Renal cortical epithelial cell (primary cell): Measurements from ENCODE around the gene FGR. TPM values are rescaled to one million over a fixed set of nuclear protein-coding genes. Genes with fewer than 3 reads are reported as not detected.

Source experiments
- DNase-seq: peaks from one replicate; pipeline ENCODE4 v3.0.0-alpha.2; 2011; ENCODE audit warnings: low read depth
- total RNA-seq: library from RNA; depleted of rRNA; stranded (reverse); fragments of >200 nt; gene quantifications from 2 replicates; pipeline ENCODE4 v1.2.3, GENCODE V29; 2014

FGR gene
- total RNA-seq, 1 donor from 2014 or later = 0.10 TPM

DNA sequence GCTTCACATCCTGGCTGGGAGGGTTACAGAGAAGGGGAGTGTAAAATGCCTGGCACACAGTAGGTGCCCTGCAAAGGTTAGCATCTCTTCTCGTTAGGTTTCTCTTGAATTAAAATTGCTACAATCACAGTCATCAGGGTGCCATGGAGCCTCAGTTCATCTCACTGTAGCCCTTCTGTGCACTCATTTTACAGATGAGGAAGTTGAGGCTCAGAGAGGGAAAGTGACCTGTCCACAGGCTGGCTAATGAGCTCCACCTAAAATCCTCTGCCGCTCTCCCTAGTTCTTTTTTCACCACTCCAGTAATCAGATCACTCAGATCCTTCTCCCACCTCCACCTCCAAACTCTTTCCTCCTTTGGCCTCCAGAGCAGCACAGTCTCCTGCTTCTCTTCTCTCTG, 17.6 kb downstream of the FGR start:
- no peak for DNase-seq

DNA sequence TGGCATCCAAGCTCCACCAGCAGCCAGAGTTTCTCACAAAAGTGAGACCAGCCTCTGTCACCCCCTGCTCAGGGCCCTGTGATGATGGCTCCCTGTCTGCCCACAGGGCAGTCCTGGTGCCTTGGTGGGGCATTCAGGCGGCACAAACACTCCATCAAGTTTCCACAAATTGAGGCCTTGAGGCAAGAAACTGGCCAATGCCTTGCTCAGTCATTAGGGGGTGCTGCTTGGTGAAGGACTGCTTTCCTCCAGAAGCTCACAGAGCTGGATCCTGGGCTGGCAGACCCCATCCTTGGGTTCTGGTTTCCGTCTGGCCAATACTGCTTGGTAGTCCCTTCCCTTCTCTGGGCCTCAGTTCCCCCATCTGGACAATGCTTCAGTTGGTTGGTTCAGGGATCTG, 18.5 kb downstream of the FGR start:
- no peak for DNase-seq

DNA sequence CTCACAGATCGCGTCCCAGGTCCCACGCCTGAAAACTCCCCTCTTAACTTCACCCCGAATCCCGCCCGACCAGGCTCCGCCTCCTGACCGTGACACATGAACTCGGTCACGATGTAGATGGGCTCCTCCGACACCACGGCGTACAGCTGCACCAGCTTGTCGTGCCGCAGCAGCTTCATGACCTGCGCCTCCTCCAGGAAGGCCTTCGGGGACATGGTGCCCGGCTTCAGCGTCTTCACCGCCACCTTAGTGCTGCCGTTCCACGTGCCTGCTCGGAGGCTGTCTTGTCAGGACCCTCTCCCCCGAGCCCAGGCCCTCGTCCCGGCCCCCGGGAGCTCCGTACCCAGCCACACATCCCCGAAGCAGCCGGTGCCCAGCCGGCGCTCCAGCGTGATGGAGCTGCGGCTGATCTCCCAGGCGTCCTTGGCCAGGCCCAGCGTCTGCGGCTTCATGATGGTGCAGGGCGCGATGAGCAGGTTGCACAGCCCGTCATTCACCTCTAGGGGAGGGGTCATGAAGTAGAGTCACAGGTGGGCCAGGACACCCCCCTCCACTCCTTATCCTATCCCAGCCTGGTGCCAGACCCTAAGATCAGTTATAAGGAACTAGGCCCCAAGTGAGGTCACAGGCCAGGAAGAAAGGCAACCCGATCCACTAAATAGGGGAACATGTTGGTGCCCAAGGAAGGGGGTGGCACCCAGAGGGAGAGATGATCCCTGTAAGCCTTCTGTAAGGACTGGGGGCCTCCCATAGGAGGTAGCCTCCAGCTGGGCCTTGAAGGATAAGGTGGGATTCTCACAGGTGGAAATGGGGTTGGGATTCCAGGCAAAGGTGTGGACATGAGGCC, 19.4 kb downstream of the FGR start:
- DNase-seq = no peak

DNA sequence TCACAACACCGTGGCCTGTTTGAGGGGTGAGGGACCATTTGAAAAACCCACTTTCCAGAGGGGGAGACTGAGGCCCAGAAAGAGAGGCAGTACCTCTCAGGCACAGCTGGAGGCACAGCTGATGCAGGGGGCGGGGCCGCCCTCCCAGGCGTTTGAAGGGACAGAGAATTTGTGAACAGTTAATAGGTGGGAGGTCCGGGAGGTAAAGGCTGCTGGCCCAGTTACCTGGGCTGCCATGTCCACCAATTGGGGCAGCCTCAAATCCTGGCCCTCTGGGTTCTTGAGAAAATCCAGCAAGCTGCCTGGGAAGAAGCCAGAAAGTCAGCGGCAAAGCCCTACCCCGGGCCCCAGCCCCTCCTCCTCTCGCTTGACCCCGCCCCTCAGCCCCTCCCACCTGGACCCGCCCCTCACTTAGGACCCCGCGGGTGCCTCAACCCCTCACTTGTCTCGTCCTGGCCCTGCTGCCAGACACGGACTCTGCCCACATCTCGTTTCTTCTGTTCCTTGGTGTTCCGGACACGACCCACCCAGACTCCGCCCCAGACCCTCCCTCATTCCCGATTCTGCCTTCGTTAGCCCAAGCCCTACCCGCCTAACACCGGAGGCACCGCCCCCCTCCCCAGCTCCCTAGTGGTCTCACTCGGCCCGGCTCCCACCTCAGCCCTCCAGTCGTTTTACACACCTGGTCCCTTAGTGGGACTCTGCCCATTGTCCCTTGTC, 20.2 kb downstream of the FGR start:
- DNase-seq = no peak

DNA sequence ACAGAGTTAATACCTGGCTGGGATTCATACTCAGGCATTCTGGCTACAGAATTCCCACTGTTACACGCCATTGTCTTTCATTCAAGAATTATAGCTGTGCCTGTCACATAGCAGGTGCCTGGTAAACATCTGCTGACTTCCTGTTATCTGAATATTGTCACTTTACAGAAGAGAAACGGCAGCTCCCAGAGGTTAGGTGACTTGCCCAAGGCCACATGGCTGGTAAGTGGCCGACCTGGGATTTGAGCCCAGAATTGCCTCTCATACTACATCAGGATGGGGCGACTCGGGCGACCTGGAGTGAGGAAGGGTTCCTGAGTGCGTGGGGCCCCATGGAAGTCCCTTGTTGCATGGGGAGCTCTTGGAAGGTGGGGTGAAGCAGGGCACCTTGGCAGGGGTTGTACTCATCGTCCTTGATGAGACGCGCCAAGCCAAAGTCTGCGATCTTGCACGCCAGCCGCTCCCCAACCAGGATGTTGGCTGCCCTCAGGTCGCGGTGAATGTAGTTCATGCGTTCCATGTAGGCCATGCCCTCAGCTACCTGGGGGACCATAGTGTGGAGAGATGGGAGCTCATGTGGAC, 20.9 kb downstream of the FGR start:
- no peak for DNase-seq

DNA sequence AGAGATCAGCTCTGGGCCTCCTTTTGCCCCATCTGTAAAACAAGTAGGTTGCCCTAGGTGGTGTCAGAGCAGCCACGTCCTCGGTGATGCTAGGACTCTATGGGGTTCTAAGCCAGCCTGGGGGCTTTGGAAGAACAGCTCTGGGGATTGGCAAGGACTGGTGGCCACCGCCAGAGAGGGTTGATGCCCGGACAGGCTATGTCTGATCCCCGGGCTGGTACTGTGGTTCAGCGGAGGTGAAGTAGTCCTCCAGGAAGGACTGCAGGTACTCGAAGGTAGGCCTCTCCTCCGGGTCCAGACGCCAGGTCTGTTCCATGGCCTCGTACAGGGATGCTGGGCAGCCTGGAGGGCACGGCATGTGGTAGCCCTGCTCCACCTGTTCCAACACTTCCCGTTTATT, 22.3 kb downstream of the FGR start:
- DNase-seq = no peak

DNA sequence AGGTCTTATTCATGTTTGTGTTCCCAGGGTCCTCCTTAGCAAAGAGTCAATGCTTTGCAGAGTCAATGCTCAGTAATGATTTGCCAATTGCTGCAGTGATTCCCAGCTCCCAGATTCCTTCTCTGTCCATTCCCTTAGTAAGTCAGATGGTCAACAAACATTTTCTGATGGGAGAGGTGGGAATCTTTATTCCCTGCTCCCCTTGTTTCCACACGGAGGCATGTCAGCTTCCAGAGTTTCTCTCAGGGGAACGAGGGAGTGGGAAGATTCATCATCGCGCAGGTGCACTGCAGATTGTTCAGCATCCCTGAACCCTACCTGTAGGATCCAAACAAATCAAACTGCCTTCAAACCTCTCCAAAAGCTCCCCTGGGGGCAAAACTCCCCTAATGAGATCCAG, 23.5 kb downstream of the FGR start:
- DNase-seq = no peak

DNA sequence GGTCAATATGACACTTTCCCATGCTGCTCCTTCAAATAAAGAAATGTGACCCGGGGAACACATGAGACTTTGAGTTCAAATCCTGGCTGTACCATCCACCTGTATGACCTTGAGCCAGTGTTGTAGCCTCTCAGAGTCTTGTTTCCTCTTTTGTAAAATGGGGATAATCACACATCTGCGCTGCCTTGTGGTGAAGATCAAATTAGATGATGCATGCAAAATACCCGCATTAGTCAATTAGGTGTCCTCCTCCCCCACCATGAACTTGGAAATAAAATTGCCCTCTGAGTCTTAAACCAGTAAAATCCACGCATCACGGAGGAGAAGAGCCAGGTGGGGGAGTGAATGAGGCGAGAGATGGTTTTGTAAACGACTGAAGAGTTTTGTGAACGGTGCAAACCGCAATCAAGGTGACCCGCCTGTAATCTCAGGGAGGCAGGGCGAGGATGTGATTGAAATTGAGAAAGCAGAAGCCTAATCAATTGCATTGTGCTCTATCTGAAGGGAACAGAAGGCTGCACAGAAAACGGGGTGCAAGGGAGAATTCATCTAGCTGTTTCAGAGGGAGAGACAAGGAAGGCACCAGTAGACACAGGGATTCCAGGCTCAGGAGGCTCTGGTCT, 25.3 kb downstream of the FGR start:
- no peak for DNase-seq

DNA sequence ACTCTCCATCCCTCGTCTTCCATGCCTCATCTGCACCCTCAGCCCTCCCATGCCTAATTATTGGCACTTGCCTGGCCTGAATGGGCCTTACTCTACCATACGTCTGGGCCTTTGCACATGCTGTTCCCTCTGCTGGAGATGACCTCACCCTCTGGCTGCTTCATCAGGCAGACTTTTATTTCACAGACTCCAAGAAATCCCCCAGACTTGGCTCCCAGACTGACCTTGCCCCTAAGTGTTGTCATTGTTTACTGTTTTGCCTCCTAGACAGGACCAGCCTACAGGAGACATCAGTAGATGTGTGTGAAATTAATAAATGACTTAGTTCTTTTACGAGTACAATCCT, 25.8 kb downstream of the FGR start:
- no peak for DNase-seq

DNA sequence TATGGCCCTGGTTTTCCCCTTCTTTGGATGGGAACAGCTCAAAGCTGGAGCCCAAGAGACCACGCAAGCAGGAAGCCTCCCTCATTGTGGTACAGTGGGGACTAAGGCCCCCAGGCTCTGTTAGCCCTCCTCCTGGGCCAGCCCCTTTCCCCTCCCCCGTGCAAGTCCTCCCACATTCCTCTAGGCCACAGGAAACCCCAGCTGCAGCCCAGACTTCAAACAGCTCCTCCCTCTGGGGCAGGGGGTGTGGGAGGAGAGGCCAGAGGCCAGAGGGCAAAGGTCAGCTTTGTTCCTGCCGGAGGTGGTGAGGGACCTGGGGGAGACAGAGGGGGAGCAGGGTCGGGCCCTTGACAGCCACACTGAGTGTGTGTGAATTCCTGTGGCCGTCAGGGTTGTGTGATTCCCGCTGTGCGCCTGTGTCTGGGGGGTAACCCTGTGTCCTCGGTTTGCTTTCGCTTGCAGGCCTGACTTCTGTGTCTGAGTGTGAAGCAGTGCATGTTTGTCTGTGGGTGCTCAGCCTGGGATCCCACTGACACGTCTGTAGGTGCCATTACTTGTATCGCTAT, 27.7 kb downstream of the FGR start:
- DNase-seq = no peak

DNA sequence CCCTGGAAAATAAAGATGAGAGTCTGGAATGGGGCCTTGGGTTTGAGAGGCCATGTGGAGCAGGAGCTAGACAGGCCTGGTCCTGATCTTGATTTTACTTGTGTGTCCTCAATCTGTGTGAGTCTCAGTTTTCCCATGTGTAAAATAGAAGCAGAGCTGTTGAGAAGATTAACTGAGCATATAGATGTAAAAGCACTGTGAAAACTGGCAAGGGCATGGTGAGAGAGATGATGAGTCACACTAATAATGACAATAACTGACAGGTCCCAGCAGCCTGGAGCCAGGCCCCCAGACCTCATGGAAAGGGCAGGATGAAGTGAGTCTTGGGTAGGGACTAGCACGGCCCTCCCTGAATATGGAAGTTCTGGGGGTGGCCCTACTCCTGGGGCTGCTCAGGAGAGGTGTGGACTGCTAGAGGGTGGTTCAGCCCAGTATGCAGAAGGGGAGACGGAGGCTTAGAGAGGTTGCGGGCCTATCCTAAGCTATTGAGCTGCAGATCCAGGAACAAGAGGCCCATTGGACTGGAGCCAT, 28.2 kb downstream of the FGR start:
- no peak for DNase-seq

DNA sequence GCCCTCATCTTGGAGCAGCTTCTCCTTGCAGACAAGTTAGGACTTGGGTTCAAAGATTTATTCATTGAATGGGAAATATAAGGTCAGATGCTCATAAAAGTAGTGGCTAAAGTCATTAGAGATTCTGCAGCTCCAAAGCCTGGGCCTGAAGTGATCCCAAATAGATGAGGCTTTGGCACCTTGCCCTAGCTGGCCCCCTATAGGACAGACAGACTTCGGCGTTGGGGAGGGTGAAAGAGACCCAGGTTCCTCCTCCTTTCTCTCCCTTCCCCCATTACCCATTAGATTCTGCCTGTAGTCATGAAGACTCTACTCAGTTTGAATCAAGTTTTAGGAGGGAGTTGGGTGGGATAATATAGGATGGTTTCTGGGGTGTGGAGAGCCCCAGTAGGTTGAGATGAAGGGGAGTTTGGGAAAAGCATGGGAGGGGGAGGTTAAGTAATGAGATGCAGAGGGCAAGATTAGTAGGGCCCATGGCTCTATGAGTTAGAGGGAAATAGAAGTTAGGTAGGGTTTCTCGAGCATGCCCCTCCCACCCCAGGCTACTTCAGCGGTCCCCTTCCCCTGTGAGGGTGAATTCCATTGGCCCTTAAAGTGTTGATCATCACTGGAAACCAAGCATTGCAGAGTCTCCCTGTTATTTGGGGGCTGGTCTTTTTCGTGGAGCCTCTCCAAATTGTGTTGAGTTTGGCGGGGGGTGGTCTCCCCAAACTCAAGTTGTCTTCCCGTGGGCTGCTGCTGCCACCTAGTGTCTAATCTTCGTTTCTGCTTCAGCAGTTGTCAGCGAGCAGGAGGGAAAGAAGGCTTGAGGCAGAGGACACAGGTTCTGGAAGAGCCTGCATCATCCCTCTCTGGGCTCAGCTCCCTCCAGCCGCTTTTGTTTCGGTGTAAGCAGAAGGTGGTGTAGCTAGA, 28.9 kb downstream of the FGR start:
- DNase-seq = no peak

DNA sequence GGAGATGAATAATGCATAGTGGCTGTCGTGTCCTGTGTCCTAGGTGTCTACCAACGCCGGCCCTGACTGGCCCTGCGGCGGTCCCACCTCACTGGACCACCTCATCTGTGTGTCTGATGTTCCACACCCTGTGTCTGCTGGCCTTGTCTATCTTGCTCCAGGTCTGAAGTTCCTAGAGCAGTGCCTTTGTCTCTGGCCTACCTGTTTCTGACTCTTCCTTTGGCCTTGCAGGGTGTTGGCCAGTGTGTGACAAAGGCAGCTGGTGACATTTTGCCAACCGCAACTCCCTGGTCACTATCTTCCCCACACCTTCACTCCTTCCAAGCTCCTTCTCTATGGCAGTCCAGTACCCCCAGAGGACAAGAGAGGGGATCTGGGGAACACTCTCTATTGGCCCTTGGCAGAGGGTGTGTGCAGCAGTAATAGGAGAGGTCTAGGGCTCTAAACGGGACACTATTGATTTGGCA, 29.7 kb downstream of the FGR start:
- no peak for DNase-seq

DNA sequence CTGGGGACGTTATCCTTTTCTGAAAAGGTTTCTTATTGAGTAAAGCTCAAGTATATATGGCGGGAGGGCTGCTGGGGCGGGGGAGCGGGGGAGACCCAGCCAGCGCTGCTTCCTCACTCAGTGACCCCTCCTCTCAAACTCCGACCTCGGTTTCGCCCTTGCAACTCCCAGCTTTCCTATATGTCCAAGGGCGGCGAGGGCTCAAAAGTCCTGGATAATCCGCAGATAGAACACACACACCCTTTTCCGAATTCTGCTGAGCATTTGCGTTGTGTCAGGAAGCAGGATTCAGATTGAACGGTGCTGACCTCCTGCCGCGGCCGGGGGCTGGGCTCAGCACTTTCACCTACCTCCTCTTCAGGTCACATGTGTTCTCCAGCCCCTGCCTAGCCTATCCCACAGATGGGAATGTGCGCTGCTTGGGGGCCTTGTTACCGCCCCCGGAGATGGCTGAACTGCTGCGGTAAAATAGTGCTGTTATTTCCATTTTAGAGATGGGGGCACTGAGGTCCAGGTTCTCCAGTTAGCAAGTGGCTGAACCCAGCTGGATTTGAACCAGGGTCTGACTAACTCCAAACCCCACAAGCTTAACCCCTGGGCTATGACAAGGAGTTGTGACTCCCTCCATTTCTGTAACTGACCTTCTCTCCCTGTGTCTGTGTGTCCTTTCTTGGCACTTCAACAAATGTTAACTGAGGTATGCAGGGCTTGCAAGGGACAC, 30.2 kb downstream of the FGR start:
- no peak for DNase-seq

DNA sequence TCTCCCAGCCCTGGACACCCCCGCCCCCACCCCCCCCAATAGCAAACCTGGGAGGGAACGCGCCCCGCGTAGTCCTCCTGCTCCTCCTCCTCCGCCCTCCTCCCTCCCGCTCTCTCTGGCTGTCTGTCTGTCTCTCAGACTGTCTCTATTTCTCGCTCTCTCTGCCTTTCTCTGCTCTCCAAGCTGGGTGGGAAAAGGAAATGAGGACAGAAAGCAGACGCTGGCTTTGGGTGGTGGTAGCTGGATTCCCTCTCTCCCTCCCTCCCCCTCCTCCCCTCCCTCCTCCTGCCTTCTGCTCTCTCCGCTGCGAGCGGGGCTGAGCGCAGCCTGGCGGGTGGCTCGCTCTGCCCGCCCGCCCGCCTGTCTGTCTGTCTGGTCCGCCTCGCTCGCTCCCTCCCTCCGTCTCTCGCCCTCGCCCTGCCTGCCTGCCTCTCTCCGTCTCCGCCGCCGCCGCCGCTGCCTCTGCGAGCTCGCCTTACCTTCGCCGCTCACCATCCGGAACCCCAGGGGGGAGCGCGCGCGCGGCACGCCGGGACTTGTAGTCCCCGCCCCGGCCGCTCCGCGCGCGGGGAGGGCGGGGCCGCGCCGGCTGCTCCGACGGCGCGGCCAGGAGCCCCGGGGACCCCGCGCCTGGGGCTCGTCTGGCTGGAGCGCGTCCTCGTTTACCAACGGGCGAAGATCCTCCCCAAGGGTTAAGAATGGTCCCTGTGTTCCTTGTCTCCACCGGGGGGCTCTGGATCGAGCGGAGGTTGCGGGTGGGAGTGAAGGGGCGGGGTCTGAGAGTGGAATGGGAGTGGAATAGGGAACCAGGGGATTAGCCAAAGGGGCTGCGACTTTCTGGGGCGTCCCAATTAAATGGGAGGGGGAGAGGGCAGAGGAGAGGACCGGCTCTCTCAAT, 31.1 kb downstream of the FGR start, which contains the start of gene AHDC1:
AHDC1 (minus strand) TSS at position 464 of the 898 bp plus-strand sequence. CDS start 52,029 bp downstream, outside the sequence.
- DNase-seq = peak; percentile 60

DNA sequence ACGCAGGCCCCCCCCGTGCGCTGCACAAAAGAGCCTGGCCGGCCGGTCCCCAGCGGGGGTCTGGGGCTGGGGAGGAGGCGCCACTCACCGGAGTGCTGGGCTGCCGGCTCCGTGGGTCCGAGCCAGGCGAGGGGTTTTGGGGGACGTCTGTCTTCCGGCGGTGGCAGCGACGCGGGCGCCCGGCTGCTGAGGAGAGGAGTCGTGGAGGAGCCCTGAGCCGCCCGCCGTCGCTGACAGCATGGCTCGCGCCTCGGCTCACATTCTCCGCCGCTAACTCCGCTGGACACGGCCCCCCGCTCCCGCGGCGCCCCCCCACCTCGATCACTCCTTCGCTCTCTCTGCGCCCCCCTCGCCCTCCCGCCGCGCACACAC, 31.7 kb downstream of the FGR start:
- DNase-seq = no peak

DNA sequence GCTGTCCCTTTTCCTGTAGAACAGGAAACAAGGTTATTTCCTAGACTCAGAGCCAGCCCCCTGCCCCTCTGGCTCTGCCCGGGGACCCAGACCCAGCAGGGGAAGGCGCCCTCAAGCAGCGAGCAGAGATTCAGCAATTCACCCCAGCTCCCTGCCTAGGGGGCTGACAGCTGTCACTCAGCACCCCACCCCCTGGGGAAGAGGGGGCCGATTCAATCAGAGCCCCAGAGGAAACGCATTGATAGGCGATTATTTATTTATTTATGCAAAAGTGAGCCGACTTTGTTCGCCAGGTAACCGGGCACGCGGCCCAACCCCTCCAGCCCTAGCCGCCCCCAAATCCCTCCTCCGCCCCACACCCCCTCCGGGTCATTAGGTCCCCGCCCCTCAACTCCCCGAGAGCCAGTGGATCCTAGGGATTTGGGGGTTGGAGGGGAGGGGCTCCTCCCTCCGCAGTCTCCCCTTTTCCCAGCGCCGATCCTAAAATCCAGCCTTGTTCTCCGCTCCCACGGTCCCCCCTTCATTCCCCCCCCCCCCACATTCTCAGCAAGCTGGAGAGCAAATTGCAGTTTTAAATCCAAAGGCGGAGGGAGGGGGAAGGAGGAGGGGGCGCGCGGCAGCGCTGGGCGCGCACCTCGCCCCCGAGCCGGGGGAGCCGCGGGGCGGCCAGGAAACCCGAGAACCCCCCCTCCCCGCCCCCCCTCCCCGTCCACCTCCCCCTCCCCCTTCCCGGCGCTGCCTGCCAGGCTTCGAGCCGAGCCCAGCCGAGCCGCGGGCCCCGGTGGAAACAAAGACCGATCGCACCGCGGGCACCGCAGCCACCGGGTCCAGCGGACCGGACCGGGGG, 32.3 kb downstream of the FGR start:
- DNase-seq = no peak
